Esophagus muscularis mucosa (tissue), 4 donors: ENCODE results near the gene DAPK3. TPM values are rescaled to one million over a fixed set of nuclear protein-coding genes. Genes with fewer than 3 reads are reported as not detected.

Source experiments
- DNase-seq: peaks from one replicate; pipeline ENCODE4 v3.0.0-alpha.2; 2017; ENCODE audit errors: extremely low spot score
- H3K27ac ChIP-seq, 4 donors: fragments of 200-600 bp; sonication (generic); replicated peaks in 1 of 4; 1 replicate in 3 of 4; 2 replicates in 1 of 4; pipeline ENCODE4 v1.5.1; 2016 to 2019; ENCODE audit warnings: mild to moderate bottlenecking in 1 of 4
- H3K27me3 ChIP-seq, 4 donors: fragments of 200-600 bp; sonication (generic); one replicate each; pipeline versions ENCODE4 v1.5.1 to v1.6.0; 2016 to 2019
- H3K36me3 ChIP-seq, 4 donors: fragments of 200-600 bp; sonication (generic); one replicate each; pipeline ENCODE4 v1.5.1; 2016 to 2019
- H3K4me1 ChIP-seq, 4 donors: fragments of 200-600 bp; sonication (generic); one replicate each; pipeline ENCODE4 v1.5.1; 2016 to 2019
- H3K4me3 ChIP-seq, 4 donors: fragments of 200-600 bp; sonication (generic); 1 replicate in 2 of 4; 2 replicates in 2 of 4; pipeline ENCODE4 v1.5.1; 2016 to 2019; ENCODE audit warnings: mild to moderate bottlenecking in 4 of 4, moderate library complexity in 1 of 4
- H3K9me3 ChIP-seq, 4 donors: fragments of 200-600 bp; sonication (generic); 1 replicate in 3 of 4; 2 replicates in 1 of 4; pipeline ENCODE4 v1.5.1; 2016 to 2019
- CTCF ChIP-seq, 3 experiments: fragments of 200-600 bp in 2 of 3; fragments of 450-650 bp in 1 of 3; sonication (generic) in 2 of 3; IDR thresholded peaks; one replicate each; pipeline ENCODE4 v1.5.1; 2017 to 2019; ENCODE audit warnings: antibody characterized with exemption in 3 of 3, mild to moderate bottlenecking in 2 of 3, moderate library complexity in 1 of 3
- EP300 ChIP-seq: sonication (generic); formaldehyde crosslinking; IDR thresholded peaks from one replicate; pipeline ENCODE4 v1.6.1; 2017; ENCODE audit warnings: antibody characterized with exemption
- POLR2A ChIP-seq: fragments of 450-650 bp; IDR thresholded peaks from one replicate; pipeline ENCODE4 v1.6.1; 2017; ENCODE audit warnings: antibody characterized with exemption, moderate library complexity, mild to moderate bottlenecking, low read depth
- POLR2AphosphoS5 ChIP-seq, 2 donors: sonication (generic); formaldehyde crosslinking; IDR thresholded peaks; one replicate each; pipeline ENCODE4 v1.6.1; 2017; ENCODE audit warnings: antibody characterized with exemption in 2 of 2
- WGBS: methylation state at CpG from one replicate; pipeline ENCODE4 v1.1.5; 2018; 5-methylcytosine and 5-hydroxymethylcytosine counted together
- intact Hi-C: fragments of 100-400 bp; cut with DNase I; formaldehyde crosslinking; loops from one replicate; pipeline ENCODE4 v1.15.1; 2023
- total RNA-seq, 4 donors: library from RNA; depleted of rRNA; stranded (reverse); fragments of >200 nt; gene quantifications; one replicate each; pipeline versions ENCODE4 v1.1.0 to v1.2.1, GENCODE V29; 2016

The DAPK3 gene
- total RNA-seq, 4 donors from 2014 or later: 140 to 226 (median 212) TPM

GRCh38 chr19:3923096-3923758 lies 47.7 kb downstream of the DAPK3 start:
- DNase-seq: no peak
- no peaks in the 10 kb centered on the region for H3K4me1 ChIP-seq
- no peak for TF ChIP-seq POLR2A
- TF ChIP-seq CTCF (IDR thresholded peaks at IDR 0.05): no peak
- TF ChIP-seq EP300: no peak
- no peak for TF ChIP-seq POLR2AphosphoS5 (IDR thresholded peaks at IDR 0.05)
- intact Hi-C loops: no loop called here
- H3K27me3 ChIP-seq: no peaks in the 10 kb centered on the region
- H3K36me3 ChIP-seq: no peaks in the 10 kb centered on the region
- peaks cover 0 to 14% (median 4%) of the 10 kb centered on the region in 4 donors for H3K9me3 ChIP-seq
- no peak overlapping the region for H3K27ac ChIP-seq
- no peak overlapping the region for H3K4me3 ChIP-seq

GRCh38 chr19:3919793-3920192 lies 51.1 kb downstream of the DAPK3 start:
- Histone ChIP-seq H3K27me3 (no peaks in the 10 kb centered on the region), H3K4me1 (no peaks in the 10 kb centered on the region), H3K36me3 (no peaks in the 10 kb centered on the region), H3K27ac (no peak overlapping the region), H3K4me3 (no peak overlapping the region), H3K9me3 (peaks cover 0 to 14% (median 4%) of the 10 kb centered on the region in 4 donors)
- TF ChIP-seq EP300 (no peak), CTCF (IDR thresholded peaks at IDR 0.05) (no peak), POLR2AphosphoS5 (IDR thresholded peaks at IDR 0.05) (no peak), POLR2A (no peak)
- no peak for DNase-seq
- intact Hi-C loops: no loop called here
- WGBS: 97% methylated on average over 8 of the region's 8 CpGs

- Histone ChIP-seq H3K27me3 (no peaks in the 10 kb centered on the region), H3K4me1 (no peaks in the 10 kb centered on the region), H3K4me3 (no peak overlapping the region), H3K9me3 (peaks cover 0 to 8% (median 0%) of the 10 kb centered on the region in 4 donors), H3K27ac (no peak overlapping the region), H3K36me3 (no peaks in the 10 kb centered on the region)
- no peak for DNase-seq
- intact Hi-C loops: no loop called here
- TF ChIP-seq POLR2AphosphoS5 (IDR thresholded peaks at IDR 0.05) (no peak), CTCF (IDR thresholded peaks at IDR 0.05) (no peak), POLR2A (no peak), EP300 (no peak)
- 91% methylated on average over 5 of the region's 5 CpGs for WGBS
These were observed 54.9 kb downstream of the DAPK3 start for GRCh38 chr19:3916033-3916432.

GRCh38 chr19:3914199-3914598 lies 56.7 kb downstream of the DAPK3 start:
- no peak for DNase-seq
- no peak overlapping the region for H3K4me3 ChIP-seq
- 82% methylated on average over 9 of the region's 9 CpGs for WGBS
- H3K36me3 ChIP-seq: no peaks in the 10 kb centered on the region
- no peak for TF ChIP-seq POLR2AphosphoS5 (IDR thresholded peaks at IDR 0.05)
- no peak for TF ChIP-seq POLR2A
- TF ChIP-seq CTCF (IDR thresholded peaks at IDR 0.05): no peak
- TF ChIP-seq EP300: no peak
- no peaks in the 10 kb centered on the region for H3K27me3 ChIP-seq
- H3K4me1 ChIP-seq: no peaks in the 10 kb centered on the region
- H3K9me3 ChIP-seq: peaks cover 0 to 12% (median 11%) of the 10 kb centered on the region in 4 donors
- intact Hi-C loops: no loop called here
- no peak overlapping the region for H3K27ac ChIP-seq

- peaks cover 0 to 20% (median 0%) of the 10 kb centered on the region in 4 donors for H3K27me3 ChIP-seq
- intact Hi-C loops: no loop called here
- H3K27ac ChIP-seq: no peak overlapping the region
- H3K9me3 ChIP-seq: peaks cover 0 to 12% (median 11%) of the 10 kb centered on the region in 4 donors
- TF ChIP-seq CTCF (IDR thresholded peaks at IDR 0.05): no peak
- no peak for TF ChIP-seq POLR2AphosphoS5 (IDR thresholded peaks at IDR 0.05)
- TF ChIP-seq EP300: no peak
- no peak for TF ChIP-seq POLR2A
- no peak overlapping the region for H3K4me3 ChIP-seq
- WGBS: 89% methylated on average over 1 of the region's 1 CpG
- H3K4me1 ChIP-seq: no peaks in the 10 kb centered on the region
- H3K36me3 ChIP-seq: no peaks in the 10 kb centered on the region
- no peak for DNase-seq
These were observed 60.8 kb downstream of the DAPK3 start for GRCh38 chr19:3910105-3910504.
